ENCODE results near the gene EXOG.
A peak's percentile ranks its signal among the peaks of the same experiment; 100 is the strongest.

Gene EXOG

GRCh38 chr3:38454178-38454883, 41.8 kb upstream of the EXOG start:
- peaks cover 4% of the 10 kb centered on the region; the same call in 1 of the 2 replicates for H3K36me3 ChIP-seq
- no peaks in the 10 kb centered on the region for H3K9me3 ChIP-seq (ENCODE audit: severe bottlenecking)
- H3K27me3 ChIP-seq (ENCODE audit: insufficient read depth, low read depth, severe bottlenecking), result no peaks in the 10 kb centered on the region
- DNase-seq, result peak; percentile 34
- TF ChIP-seq CTCF (IDR thresholded peaks at IDR 0.05; ENCODE audit: low read depth, low read length), result no peak
- peak overlapping the region; percentile 97 for H3K27ac ChIP-seq
- H3K4me3 ChIP-seq (ENCODE audit: low read depth, low read length), result peak overlapping the region; percentile 87

- Histone ChIP-seq H3K9me3 (ENCODE audit: severe bottlenecking) (no peaks in the 10 kb centered on the region), H3K36me3 (peaks cover 4% of the 10 kb centered on the region; the same call in 1 of the 2 replicates), H3K27ac (peak overlapping the region; percentile 97), H3K4me3 (ENCODE audit: low read depth, low read length) (peak overlapping the region; percentile 87), H3K27me3 (ENCODE audit: insufficient read depth, low read depth, severe bottlenecking) (no peaks in the 10 kb centered on the region)
- TF ChIP-seq CTCF (IDR thresholded peaks at IDR 0.05; ENCODE audit: low read depth, low read length), result no peak
- DNase-seq, result peak; percentile 92
Measured at GRCh38 chr3:38454884-38455638, 41.1 kb upstream of the EXOG start.

- H3K4me3 ChIP-seq (ENCODE audit: low read depth, low read length), result peak overlapping the region; percentile 87
- no peaks in the 10 kb centered on the region for H3K27me3 ChIP-seq (ENCODE audit: insufficient read depth, low read depth, severe bottlenecking)
- DNase-seq, result no peak
- peak overlapping the region; percentile 97 for H3K27ac ChIP-seq
- no peaks in the 10 kb centered on the region for H3K9me3 ChIP-seq (ENCODE audit: severe bottlenecking)
- TF ChIP-seq CTCF (IDR thresholded peaks at IDR 0.05; ENCODE audit: low read depth, low read length), result no peak
- H3K36me3 ChIP-seq, result peaks cover 4% of the 10 kb centered on the region; the same call in 1 of the 2 replicates
Measured at GRCh38 chr3:38455639-38456430, 40.3 kb upstream of the EXOG start.

GRCh38 chr3:38457111-38458003, 38.8 kb upstream of the EXOG start:
- Histone ChIP-seq H3K4me3 (ENCODE audit: low read depth, low read length) (no peak overlapping the region), H3K9me3 (ENCODE audit: severe bottlenecking) (no peaks in the 10 kb centered on the region), H3K27ac (no peak overlapping the region), H3K36me3 (peaks cover 4% of the 10 kb centered on the region; the same call in 1 of the 2 replicates), H3K27me3 (ENCODE audit: insufficient read depth, low read depth, severe bottlenecking) (no peaks in the 10 kb centered on the region)
- DNase-seq, result no peak
- TF ChIP-seq CTCF (IDR thresholded peaks at IDR 0.05; ENCODE audit: low read depth, low read length), result no peak
